Measurements from ENCODE around the gene S100A16.

GRCh38 chr1:153577624-153578051 is 35.3 kb downstream of the S100A16 start:
- TF ChIP-seq SPI1 (IDR thresholded peaks at IDR 0.05; ENCODE audit: borderline replicate concordance, low read depth, low read length) (no peak), NCOR1 (IDR thresholded peaks at IDR 0.05) (no peak), ZNF780A (CRISPR knock-in tag; IDR thresholded peaks at IDR 0.05) (no peak), BHLHE40 (IDR thresholded peaks at IDR 0.05; ENCODE audit: low read length) (no peak), ZFP91 (CRISPR knock-in tag; IDR thresholded peaks at IDR 0.05) (no peak)

Data from K562 (cell line).